Measurements from ENCODE around the gene ERFL.

The ERFL gene

DNA sequence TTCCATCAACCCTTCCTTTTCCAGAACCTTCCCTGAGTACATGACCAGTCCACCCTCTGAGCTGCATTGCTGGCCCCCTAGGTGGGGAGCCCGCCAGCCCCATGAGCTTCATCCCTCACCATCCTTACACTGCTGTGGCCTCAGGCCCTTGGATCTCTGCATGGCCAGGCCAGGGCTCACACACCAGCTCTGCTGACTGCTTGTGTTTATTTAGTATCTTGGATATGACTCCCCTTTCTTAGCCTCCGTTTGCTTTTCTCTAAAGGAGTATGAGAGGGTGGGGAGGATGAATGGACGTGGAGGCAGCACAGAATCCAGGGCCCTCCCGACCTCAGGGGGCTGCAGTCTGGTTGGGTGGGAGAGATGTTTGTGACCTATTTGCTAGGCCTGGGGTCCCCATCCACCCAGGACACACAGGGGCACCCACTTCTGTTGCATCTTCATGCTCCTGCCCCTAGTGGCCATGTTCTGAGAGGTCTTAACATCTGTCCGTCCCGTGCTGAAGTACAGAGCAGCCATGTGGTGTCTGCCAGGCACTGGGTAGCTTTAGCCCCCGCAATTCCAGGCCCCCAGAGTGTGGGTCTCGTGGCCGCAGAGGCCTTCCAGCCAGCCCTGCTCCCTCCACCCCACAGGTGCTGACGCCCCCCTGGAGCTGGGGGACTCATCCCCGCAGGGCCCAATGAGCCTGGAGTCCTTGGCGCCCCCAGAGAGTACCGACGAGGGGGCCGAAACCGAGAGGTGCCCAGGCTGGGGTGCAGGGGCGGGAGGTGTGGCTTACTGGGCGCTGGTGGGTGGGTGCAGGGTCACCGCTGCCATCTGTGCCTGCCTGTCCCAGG is 32.3 kb downstream of the ERFL start:
- DNase-seq: peak; percentile 44

DNA sequence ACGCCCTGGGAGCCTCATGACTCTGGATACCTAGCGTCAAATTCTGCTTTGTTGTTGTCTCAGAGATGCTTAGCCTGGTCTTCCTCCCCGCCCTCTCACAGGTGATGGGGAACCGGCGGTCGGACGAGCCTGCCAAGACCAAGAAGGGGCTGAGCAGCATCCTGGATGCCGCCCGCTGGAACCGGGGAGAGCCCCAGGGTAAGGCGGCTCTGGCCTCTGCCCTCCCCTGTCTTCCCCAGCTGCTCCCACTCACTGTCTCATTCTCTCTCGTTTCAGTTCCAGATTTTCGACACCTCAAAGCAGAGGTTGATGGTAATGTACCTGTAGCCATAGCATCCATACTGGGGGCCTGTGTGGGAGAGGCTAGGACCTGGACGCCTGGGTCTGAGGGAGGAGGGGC is 33.9 kb downstream of the ERFL start:
- no peak for DNase-seq

DNA sequence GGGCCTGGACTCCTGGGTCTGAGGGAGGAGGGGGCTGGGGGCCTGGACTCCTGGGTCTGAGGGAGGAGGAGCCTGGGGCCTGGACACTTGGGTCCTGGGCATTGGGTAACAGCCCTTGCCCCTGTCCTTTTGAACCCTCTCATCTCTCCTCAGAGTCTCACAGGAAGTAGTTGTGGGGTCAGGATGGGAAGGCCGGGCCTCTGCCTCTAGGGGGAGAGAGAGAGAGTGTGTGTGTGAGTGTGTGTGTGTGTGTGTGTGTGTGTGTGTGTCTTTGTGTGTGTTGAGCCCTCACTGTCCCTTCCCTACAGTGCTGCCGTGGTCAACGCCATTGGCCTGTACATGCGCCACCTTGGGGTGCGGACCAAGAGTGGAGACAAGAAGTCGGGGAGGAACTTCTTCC is 34.4 kb downstream of the ERFL start:
- DNase-seq: peak; percentile 67

DNA sequence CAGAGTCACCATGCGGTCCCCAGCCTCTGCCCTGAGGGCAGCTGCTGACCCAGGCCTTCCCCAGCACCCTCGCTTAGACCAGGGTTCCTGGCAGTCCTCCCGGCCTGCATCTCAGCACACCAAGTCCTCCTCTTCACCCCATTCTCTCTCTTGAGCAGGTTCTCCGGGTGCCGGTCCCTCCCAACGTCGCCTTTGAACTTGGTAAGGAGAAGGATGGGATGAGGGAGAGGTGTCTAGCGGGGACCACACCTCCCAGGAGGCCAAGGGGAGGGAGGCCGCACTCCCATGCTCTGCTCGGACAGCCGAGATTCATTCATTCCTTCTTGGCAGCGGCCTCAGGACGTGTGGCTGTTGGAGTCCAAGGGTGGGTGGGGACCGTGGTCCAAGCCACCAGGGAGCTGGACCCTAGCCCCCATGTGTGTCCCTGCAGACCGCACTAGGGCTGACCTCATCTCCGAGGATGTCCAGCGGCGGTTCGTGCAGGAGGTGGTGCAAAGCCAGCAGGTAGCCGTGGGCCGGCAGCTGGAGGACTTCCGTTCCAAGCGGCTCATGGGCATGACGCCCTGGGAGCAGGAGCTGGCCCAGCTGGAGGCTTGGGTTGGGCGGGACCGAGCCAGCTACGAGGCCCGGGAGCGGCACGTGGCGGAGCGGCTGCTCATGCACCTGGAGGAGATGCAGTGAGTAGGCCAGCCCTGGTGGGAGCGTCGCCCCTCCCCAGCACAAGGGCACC is 35.9 kb downstream of the ERFL start:
- no peak for DNase-seq

DNA sequence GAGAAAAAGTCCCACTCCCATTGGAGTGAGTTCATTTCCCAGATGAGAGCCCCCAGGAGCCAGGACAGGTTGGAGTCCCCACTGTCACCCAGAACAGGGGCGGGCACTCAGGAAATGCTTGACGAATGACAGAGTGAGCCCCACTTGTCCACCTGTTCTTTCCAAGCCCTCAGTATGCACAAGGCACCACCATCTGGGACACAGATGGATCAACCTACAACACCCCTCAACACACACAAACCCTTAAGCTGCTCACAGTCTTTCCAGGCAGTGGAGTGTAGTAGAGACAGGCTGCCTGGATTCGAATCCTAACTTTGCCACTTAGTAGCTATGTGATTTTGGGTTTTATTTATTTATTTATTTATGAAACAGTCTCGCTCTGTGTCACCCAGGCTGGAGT is 37.3 kb downstream of the ERFL start:
- DNase-seq: no peak

DNA sequence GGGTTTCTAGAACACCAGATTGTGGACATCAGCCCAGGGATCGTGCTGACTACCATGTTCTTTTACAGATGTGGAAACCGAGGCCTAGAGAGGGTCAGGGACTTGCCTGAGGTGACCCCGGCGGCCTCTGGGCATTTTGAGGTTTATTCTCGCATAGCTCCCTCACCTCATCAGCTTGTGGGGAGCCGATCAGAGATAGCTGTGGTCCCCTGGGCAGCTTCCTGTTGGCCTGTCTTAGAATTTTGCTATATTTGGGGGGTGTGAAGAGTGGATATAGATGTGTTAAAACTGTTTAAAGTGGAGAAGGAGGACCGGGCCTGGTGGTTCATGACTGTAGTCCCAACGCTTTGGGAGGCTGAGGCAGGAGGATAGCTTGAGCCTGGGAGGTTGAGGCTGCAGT is 38.4 kb downstream of the ERFL start:
- DNase-seq: no peak

DNA sequence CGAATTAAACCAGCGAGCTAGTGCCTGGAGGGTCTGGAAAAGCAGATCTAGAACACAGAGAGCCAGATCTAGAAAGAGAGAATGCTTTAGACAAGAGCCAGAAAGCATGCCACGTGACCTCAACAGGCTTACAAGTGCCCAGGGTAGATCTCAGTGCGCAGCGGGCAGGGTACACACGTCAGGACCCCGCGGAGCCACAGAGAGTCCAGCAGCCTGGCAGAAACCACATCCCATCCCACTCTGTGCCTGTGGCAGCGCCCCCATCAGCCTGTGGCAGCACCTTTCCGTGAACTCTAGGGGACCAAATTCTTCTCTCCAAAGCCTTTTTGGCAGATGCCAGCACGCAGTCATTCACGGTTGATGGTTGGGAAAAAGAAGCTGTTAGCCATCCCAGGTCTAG is 39.3 kb downstream of the ERFL start:
- no peak for DNase-seq

DNA sequence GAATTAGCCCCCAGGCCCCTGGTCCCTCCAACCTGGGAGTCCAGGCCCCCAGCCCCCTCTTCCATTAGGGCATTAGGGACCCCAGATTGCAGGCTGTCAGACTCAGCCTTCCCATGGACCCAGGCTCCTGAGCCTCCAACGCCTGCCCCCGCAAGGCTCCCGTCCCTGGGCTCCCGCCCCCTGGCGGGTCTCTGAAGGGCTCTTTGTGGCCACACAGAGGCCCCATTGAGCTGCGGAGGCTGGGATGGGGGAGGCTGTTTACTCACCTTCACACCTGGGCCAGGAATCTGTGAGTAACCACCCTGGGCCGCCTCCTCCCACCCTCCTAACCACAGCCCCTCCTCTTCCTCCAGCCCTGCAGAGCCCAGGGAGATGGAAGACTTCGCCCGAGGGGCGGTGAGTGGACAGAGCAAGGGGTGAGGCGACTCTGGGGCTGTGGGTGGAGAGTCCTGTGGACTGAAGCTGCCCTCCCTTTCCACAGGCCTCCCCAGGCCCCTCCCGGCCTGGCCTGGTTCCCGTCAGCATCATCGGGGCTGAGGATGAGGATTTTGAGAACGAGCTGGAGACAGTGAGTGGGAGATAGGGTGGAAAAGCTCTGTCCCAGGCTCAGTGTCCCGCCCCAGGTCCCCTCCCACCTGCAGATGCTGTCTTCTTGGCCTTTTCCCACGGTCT is 40.4 kb downstream of the ERFL start:
- peak; percentile 80 for DNase-seq

DNA sequence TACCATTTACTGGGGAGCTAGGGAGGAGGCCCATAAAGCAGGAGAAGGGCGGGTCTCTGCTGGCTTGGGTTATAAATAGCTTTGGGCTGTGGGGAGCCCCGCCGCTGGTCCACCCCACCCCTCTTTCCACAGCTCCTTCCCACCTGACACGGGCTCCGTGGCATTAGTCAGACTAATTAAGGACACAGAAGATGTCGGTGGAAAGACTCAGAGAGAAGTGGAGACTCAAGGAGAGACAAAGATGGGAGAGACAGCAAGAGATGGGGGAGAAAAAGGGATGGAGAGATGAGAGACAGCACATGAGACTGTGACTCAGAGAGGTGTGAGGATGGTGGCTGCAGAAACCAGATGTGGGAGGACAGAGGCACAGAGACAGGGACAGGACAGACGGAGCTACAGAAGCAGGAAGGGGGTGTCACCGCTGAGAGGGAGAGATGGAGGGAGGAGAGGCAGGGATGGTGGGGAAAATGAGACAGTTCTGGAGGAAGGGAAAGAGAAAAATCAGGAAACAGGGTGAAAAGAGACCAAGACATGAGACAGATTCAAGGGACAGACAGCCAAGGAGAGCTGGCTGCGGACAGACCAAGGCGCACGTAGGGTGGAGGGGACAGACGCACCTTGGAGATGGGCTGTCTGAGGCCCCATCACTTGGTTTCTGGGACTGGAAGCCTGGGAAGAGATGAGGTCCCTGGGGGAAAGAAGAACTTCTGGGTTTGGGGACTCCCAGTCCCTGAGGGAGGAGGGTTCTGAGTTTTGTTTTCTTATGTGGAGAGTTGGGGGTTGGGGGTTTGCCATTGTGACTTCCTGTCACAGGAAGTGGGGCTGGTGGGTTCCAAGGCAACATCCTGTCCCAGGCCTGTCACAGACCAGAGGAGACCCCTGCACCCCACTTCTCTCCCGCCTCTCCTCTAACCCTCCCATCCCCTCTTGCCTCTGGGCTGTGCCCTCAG is 41.2 kb downstream of the ERFL start:
- no peak for DNase-seq

DNA sequence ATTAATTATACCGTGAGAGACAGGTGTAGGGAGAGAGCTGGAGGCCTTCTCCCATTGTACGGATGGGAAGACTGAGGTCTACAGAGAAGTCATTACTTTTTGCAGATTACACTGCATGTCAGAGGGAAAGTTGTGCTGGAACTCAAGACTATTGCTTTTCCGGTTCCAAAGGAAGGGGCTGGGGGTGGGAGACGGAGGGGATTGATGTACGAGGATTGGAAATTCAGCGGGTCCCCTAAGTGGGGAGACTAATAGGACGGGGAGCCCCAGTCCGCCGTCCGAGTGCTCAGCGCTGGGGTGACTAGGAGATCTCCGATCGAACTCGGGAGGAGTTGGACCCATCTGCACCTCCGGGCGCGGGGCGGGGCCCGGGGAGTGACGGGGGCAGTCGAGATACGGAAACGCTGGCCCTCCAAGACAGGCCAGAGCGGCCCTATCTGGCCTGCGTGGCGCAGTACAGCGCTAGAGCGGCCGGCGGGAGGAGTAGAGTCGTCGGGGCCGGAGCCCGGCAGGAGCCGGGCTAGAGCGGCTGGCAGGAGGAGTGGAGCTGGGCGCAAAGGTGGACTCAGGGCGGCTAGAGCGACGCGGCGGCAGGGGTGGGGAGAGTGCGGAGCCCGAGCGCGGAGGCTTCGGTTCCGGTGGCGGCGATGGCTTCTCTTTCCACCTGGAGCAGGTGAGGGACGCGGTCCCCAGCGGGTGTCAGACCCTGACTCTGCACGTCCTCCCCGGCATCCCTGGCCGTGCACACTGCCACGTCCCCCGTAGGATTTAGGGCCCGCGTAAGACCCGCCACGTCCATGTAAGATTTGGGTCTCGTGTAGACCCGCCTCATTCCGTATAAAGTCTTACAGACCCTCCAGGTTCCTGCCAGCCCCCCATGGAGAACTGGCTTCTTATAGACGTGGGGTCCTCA is 44.2 kb downstream of the ERFL start:
- peak; percentile 100 for DNase-seq

DNA sequence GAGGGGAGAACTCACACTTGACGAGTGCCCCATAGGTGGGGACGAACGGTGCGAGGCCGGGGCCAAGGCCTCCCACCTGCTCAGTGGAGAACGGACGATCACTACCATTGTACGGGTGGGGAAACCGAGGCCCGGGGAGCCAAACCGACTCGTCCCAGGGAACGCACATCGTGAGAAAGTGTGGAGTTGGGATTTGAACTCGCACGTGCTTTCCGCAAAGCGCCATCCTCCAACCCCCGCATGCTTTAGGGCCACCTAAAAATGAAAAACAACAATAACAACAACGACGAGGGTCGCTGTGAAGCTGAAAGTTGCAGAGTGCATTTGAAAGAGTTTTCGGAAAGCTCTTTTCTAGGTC is 44.8 kb downstream of the ERFL start:
- no peak for DNase-seq

DNA sequence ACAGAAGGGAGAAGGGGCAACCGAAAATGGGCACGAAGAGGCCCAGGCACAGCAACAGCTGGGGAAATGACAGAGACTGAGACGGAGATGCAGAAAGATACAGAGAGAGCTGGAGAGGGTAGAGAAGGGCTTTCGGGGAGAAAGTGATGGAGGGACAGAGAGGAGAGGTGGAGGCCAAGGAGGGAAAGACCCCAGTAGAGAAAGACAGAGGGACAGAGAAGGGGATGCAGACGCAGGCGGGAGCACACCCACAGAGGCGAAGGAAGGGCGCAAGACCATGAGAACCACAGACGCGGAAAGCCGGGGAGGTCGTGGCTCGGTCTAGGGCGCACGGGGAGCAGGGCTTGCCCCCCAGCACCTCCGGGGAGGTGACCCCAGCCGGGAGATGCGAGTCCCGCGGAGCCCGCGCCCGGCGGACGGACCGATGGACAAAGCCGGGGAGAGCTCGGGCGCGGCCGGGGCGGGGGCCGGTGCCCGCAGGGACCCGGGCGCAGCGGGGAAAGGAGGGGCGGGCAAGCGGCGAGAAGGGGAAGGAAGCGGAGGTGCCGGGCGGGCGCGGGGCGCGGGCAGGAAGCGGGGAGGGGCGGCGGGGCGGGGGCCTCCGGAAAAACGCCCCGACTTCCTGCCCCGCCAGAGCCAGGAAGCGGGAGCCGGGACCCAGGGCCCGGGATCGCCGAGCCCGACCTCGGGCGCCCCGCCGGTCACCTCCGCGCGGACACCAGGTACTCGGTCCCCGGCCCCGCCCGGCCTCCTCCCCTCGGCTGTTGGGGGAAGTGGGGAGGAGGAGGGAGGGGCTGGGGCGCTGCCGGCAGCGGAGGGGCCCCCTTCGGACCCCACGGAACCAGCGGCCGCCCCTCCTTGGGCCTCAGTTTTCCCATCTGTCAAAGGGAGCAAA is 45.4 kb downstream of the ERFL start, which contains the start of gene ARHGEF1:
Gene ARHGEF1, plus strand, starts transcription at position 617 of the 895 bp plus-strand sequence. CDS start 4,899 bp downstream, outside the sequence.
- peak; percentile 71 for DNase-seq

DNA sequence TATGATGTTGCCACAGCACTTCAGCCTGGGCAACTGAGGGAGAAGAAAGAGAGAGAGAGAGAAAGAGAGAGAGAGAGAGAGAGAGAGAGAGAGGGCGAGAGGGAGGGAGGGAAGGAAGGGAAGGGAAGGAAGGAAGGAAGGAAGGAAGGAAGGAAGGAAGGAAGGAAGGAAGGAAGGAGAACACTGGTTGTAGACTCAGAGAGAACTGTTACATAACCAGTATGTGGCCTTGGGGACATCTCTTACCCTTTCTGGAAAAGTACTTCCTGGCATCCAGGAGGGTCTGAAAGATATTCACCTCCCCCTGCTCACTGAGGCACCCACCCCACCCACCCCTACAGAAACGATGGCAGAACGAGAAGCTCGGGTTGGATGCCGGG is 47.9 kb downstream of the ERFL start:
- DNase-seq: no peak

DNA sequence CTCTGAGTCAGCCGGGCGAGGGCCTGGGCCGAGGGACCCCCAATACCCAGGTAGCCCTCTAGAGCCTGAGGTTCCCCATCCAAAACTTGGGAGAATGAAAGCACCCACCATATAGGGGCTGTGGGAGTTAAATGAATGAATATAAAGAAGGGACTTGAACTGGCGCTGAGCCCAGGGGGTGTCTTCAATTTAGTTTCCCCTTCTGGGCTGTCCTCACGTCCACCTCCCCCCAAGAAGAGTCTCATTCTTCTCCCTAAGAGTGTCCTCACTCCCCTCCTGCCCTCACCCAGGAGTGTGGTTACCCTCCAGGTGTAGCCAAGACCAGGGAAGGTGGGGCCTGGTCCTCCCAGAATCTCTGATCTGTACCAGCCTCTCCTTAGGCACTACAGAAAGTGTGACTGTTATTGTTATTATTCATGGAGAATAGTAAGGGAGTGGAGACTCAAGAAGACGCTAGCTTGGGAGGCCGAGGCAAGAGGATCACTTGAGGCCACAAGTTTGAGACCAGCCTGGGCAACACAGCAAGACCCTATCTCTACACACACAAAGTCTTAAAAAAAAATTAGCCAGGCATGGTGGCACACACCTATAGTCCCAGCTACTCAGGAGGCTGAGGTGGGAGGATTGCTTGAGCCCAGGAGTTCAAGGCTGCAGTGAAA is 48.5 kb downstream of the ERFL start:
- DNase-seq: no peak

DNA sequence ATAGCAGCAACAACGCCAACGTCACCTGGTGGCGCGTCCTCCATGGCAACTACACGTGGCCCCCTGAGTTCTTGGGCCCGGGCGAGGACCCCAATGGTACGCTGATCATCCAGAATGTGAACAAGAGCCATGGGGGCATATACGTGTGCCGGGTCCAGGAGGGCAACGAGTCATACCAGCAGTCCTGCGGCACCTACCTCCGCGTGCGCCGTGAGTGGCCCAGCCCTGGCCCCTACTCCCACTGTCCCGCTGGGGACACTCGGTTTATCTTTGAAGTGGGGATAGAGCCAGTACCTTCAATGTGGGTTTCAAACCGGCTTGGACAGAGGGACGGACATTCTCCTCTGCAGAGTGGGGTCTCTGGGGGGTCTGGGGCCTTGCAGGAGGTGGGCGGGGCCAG is 49.2 kb downstream of the ERFL start:
- no peak for DNase-seq

DNA sequence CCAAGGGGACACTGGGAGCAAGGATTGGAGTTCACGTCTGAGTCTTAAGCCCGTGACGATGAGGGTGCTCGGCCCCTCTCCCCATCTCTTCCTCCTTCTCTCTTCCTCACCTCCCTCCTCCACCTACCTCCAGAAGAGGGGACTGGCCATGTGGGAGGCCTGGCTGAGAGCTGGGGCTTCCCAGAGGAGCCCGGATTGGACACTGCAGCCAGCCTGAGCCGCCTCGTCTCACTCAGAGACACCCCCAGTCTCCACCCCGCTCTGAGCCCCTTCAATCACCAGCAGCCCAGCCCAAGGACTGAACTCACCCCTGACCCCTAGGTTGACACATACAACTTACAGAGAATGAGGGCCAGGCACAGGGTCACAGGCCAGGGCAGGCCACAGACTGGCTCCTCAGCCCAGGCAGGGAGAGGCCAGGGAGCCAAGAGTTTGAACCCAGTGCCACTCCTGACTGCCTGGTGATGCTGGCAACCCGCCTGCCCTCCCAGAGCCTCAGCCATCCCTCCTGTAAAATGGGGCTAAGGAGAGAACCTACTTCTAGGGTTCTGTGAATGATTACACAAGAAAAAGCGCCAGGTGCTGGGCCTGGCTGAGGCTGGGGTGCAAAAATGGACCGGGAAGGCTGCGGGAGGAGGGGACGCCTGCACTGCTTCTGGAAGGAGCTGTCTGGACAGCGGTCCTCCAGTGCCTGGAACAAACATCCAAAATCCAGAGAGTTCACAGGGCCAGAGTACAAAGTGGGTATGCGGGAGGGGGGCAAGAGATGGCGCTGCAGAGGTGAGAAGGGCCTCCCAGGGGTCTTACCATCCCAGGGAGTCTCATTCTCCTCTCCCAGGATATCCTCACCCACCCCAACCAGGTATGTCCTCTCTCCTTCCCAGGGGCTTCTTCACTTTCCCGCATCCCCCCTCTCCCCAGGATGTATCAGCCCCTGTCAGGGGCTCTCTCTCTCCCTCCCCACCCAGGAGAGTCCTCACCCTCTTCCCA is 50.0 kb downstream of the ERFL start:
- DNase-seq: no peak

DNA sequence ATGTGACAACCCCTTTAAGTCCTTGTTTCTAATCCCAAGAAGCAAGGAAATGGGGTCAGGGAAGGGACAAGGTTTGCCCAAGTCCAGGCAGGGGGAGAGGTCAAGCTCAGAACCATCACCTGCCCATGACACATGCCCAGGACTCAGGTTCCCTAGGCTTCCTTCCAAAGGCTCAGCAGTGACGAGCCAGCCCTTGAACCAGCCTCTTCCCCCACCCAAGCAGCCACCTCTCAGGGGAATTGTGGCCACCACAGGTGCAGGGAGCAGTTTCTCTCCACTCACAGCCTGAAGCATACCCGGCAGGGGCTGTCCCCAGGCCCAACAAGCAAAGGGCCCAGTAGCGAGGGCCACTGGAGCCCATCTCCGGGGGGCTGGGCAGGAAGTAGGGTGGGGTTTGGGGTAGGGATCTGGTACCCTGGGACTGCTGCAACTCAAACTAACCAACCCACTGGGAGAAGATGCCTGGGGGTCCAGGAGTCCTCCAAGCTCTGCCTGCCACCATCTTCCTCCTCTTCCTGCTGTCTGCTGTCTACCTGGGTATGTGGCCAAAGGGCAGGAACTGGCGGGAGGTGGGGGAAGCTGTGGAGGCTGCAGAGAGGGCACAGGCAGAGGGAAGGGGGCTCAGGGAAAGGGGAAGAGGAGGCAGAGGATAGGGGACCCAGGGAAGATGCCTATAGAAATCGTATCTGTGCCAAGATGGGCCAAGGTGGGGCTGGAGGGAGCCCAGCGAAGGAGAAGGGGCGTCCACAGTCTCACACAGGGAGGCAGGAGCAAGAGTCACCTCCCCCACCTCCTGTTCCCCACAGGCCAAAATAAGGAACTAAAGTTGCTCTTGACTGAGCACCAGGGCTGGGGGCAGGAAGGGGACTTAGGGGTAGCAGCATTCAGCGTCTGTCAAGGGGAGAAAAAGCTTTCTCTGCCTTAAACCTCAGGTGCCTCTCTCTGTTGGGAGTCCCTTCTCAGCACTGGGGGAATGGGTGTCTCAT is 51.1 kb downstream of the ERFL start, which contains the start of gene CD79A:
Gene CD79A, plus strand, starts transcription at position 433 of the 986 bp plus-strand sequence. Its CDS starts 26 bp downstream, at position 459.
- no peak for DNase-seq
